HG03097 (cell line): ENCODE data around the gene NDUFA12.

ENCODE experiments used
- ATAC-seq: cut with Tn5 transposase; IDR thresholded peaks from one replicate; pipeline ENCODE4 v1.9.1; 2021; ENCODE audit not compliant: unreplicated experiment, low FRiP score

The NDUFA12 gene

DNA sequence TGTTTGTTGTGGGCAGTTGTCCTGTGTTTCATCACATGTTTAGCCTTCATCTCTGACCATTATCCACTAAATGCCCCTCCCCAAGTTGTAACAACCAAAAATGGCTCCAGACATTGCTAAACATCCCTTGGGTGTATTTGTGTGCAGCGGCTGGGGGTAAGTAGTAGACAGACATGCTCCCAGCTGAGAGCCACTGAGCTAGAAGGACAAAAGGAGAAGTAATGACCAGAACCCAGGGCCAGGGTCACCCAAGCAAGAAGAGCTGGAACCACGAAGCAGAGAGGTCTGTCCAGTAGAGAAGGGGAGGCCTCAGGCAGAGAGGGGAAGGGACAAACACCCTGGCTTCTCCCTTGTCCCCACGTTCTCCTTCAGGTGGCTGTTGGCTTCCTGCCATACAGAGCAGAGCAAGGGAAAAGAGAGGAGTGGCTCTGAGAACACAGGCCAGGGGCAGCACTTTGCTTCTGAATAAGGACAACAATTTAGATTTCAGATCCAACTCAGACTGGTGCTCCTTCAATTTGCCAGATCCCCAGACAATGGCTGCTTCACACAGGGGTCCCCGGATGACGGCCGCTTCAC lies 55.2 kb downstream of the NDUFA12 start:
- no peak for ATAC-seq

GRCh38 chr12:94942663-94943062 lies 60.8 kb downstream of the NDUFA12 start:
- no peak for ATAC-seq

DNA sequence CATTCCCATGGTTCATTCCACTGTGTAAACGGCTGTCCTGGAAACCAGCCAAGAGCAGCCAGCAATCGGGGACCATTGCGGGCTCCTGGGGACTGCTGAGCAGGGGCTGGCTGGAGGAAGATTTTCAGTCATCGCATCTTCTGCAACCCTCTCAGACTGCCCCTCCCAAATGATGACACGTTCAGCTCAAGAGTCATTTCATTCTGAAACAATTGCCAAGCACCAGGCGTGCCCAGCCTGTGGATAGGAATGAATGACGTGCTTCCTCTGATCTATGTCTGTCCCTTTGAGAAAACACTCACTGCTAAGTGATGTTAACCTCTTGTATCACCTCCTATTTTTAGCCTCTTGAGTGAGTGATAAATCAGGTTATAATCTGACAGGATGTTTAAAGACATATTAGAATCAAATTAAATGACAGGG lies 62.0 kb downstream of the NDUFA12 start:
- no peak for ATAC-seq

DNA sequence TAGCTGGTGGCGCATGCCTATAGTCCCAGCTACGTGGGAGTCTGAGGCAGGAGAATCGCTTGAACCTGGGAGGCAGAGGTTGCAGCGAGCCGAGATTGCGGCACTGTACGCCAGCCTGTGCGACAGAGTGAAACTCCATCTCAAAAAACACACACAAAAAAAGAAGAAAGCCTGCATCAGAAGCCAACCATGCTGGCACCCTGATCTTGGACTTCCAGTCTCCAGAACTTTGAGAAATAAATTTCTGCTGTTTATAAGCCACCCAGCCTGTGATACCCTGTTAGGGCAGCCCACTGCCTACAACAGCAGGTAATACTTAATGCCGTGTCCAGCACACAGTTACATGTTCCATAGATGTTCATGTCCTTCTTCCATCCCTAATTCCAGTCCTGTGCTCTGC lies 62.7 kb downstream of the NDUFA12 start:
- no peak for ATAC-seq

GRCh38 chr12:94938583-94938982 lies 64.9 kb downstream of the NDUFA12 start:
- no peak for ATAC-seq

GRCh38 chr12:94930772-94931171 lies 72.7 kb downstream of the NDUFA12 start:
- ATAC-seq, result no peak

GRCh38 chr12:94930216-94930654 lies 73.3 kb downstream of the NDUFA12 start:
- no peak for ATAC-seq

DNA sequence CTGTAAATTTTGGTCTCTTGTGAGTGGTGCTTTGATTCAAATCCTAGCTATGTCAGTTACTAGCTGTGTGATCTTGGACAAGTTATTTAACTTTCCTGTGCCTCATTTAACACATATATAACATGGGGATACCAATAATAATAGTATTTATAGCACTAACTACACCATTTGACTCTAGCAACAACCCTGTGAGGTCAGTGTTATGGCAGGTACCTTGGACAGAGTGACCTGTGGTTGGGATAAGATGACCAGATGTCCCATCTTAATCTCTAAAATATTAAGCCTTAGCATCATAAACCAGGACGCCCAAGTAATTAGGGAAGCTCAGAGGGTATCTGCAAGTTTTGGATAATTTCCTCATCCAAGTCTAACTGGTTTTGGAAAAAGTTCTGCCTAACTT lies 73.7 kb downstream of the NDUFA12 start:
- no peak for ATAC-seq

DNA sequence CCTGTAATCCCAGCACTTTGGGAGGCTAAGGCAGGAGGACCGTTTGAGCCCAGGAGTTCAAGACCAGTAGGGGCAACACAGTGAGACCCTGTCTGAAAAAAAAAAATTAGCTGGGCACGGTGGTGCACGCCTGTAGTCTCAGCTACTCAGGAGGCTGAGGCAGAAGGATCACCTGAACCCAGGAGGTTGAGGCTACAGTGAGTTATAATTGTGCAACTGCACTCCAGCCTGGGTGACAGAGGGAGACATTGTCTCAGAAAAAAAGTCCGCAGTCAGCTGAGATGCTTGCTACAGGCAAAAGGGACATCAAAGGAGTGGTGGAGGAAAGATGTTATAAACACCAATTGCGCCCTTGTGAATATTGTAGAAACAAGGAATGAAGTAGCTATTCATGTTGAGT lies 77.8 kb downstream of the NDUFA12 start:
- ATAC-seq, result no peak

GRCh38 chr12:94925206-94925605 lies 78.3 kb downstream of the NDUFA12 start:
- no peak for ATAC-seq

DNA sequence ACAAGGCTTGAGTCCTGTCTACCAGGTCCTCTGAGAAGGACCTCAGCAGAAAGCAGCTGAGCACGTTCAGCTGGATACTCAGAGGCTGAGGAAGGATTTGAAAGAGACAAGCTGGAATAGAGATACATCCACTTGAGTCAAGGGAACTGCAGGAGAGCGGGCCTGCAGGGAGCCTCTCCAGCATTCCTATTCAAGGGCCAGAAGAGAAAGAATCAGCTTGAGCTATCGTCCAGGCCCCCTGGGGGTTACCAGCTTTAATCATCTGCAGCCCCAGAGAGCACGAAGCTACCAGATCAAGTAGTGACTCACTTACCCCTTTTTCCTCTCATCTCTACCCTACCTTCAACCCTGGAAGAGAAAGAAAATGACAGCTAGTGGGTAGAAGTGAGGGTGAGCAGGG lies 80.9 kb downstream of the NDUFA12 start:
- ATAC-seq, result no peak
